Stimulated activated CD8-positive, alpha-beta memory T cell treated with anti-CD3 and anti-CD28 coated beads, Interleukin-7, amount 100 ng/mL, for 1 hour (primary cell): Measurements from ENCODE around the gene RNASEH2C.
"Not testable (repeated sequence)": the region's sequence is repeated elsewhere in the genome, so short reads cannot be mapped to it uniquely, and the experiment has no call there.

ENCODE experiments used
- DNase-seq, 2 donors: peaks; one replicate each; pipeline ENCODE4 v3.0.0-alpha.2; 2020; ENCODE audit warnings: low read depth in 2 of 2

RNASEH2C gene

GRCh38 chr11:65717906-65718305 lies 2.7 kb downstream of the RNASEH2C start:
- no peak for DNase-seq

GRCh38 chr11:65716774-65717405 lies 3.7 kb downstream of the RNASEH2C start:
- DNase-seq = no peak

- DNase-seq = no peak
These were observed 4.3 kb downstream of the RNASEH2C start for GRCh38 chr11:65716302-65716701.

- no peak for DNase-seq
These were observed 6.2 kb downstream of the RNASEH2C start for GRCh38 chr11:65714433-65714832.

- no peak for DNase-seq
These were observed 7.2 kb downstream of the RNASEH2C start for GRCh38 chr11:65713212-65713969.

GRCh38 chr11:65712633-65713076 lies 7.9 kb downstream of the RNASEH2C start:
- DNase-seq = no peak

- DNase-seq = peak; percentile 92 to 96
These were observed 8.6 kb downstream of the RNASEH2C start, which contains the start of gene KAT5 for GRCh38 chr11:65711785-65712632. Gene KAT5, plus strand, starts transcription at chr11:65712252. Its CDS starts 16 bp downstream, at chr11:65712268.

- no peak for DNase-seq
These were observed 10.2 kb downstream of the RNASEH2C start for GRCh38 chr11:65710421-65710820.

GRCh38 chr11:65709661-65710060 lies 10.9 kb downstream of the RNASEH2C start:
- DNase-seq = no peak

GRCh38 chr11:65708451-65708850 lies 12.1 kb downstream of the RNASEH2C start:
- DNase-seq = no peak

- not testable (repeated sequence) for DNase-seq
These were observed 13.6 kb downstream of the RNASEH2C start for GRCh38 chr11:65707002-65707401.

GRCh38 chr11:65706303-65706763 lies 14.3 kb downstream of the RNASEH2C start:
- DNase-seq = peak; percentile 55

GRCh38 chr11:65703846-65704245 lies 16.8 kb downstream of the RNASEH2C start:
- DNase-seq = no peak

GRCh38 chr11:65701686-65702085 lies 18.9 kb downstream of the RNASEH2C start:
- DNase-seq = no peak

GRCh38 chr11:65700399-65700798 lies 20.2 kb downstream of the RNASEH2C start:
- no peak for DNase-seq

- no peak for DNase-seq
These were observed 21.3 kb downstream of the RNASEH2C start for GRCh38 chr11:65699306-65699705.

- no peak for DNase-seq
These were observed 22.4 kb downstream of the RNASEH2C start for GRCh38 chr11:65698205-65698604.

- no peak for DNase-seq
These were observed 23.6 kb downstream of the RNASEH2C start for GRCh38 chr11:65696802-65697552.

GRCh38 chr11:65695459-65696241 lies 24.9 kb downstream of the RNASEH2C start:
- no peak for DNase-seq

GRCh38 chr11:65692367-65692766 lies 28.2 kb downstream of the RNASEH2C start:
- no peak for DNase-seq

GRCh38 chr11:65691847-65692246 lies 28.8 kb downstream of the RNASEH2C start:
- not testable (repeated sequence) for DNase-seq
